ENCODE data around the gene TARS1. TPM values are rescaled to one million over a fixed set of nuclear protein-coding genes. Genes with fewer than 3 reads are reported as not detected.

TARS1 gene
- polyA plus RNA-seq, 1 donor from 2014 or later, result 88.7 TPM

- Histone ChIP-seq H3F3A (ENCODE audit: insufficient read depth, low read length, poor library complexity, severe bottlenecking) (no peaks in the 10 kb centered on the region), H3K36me3 (ENCODE audit: insufficient read depth, low read length) (no peaks in the 10 kb centered on the region), H3K4me2 (ENCODE audit: low read length) (no peak overlapping the region), H2AFZ (ENCODE audit: low read depth, low read length) (no peak overlapping the region), H3K79me2 (replicated peaks; ENCODE audit: insufficient read depth, low read length) (no peaks in the 10 kb centered on the region), H3K27ac (ENCODE audit: low read length) (no peak overlapping the region), H3K27me3 (ENCODE audit: insufficient read depth, low read depth, low read length) (no peaks in the 10 kb centered on the region), H4K20me1 (ENCODE audit: insufficient read depth) (no peaks in the 10 kb centered on the region), H3K9me3 (ENCODE audit: low read length) (no peaks in the 10 kb centered on the region), H3K9ac (ENCODE audit: low read length) (no peak overlapping the region), H3K4me3 (ENCODE audit: low read length) (no peak overlapping the region), H3K9me2 (ENCODE audit: insufficient read depth, low read length) (no peaks in the 10 kb centered on the region)
- TF ChIP-seq SMC3 (conservative IDR thresholded peaks at IDR 0.05; ENCODE audit: poor library complexity) (no peak), EP300 (conservative IDR thresholded peaks at IDR 0.05; ENCODE audit: poor library complexity, severe bottlenecking) (no peak)
- TF ChIP-seq, protein P1, sequence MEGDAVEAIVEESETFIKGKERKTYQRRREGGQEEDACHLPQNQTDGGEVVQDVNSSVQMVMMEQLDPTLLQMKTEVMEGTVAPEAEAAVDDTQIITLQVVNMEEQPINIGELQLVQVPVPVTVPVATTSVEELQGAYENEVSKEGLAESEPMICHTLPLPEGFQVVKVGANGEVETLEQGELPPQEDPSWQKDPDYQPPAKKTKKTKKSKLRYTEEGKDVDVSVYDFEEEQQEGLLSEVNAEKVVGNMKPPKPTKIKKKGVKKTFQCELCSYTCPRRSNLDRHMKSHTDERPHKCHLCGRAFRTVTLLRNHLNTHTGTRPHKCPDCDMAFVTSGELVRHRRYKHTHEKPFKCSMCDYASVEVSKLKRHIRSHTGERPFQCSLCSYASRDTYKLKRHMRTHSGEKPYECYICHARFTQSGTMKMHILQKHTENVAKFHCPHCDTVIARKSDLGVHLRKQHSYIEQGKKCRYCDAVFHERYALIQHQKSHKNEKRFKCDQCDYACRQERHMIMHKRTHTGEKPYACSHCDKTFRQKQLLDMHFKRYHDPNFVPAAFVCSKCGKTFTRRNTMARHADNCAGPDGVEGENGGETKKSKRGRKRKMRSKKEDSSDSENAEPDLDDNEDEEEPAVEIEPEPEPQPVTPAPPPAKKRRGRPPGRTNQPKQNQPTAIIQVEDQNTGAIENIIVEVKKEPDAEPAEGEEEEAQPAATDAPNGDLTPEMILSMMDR (IDR thresholded peaks at IDR 0.05; ENCODE audit: poor library complexity, severe bottlenecking), result no peak
Measured at GRCh38 chr5:33488558-33489355, 48.0 kb downstream of the TARS1 start.

DNA sequence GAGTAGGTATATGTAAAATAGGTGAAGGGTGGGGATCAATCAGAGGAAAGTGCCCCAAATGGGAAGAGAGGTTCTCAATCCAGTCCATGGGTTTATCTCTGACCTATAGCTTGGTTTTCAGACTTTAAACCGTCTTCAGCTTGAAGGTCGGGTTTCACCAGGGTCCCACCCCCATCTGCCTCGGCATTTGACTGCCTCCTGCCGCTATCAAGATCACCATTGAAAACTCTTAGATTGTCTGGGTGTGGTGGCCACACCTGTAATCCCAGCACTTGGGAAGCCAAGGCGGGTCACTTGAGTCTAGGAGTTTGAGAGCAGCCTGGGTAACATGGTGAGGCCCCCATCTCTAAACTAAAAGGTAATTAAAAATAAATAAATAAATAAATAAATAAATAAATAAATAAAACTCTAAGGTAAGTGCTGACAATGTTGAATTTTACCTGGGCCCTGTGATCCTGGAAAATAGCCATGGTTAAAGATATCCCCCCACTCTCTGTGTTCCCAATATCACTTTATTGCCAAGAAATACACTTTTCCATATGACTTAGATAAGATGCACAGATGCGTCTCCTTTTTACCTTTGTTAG lies 48.8 kb downstream of the TARS1 start:
- TF ChIP-seq EZH2 (IDR thresholded peaks at IDR 0.05; ENCODE audit: borderline replicate concordance, insufficient read depth, low read length, poor library complexity, severe bottlenecking), result no peak
- TF ChIP-seq SMC3 (conservative IDR thresholded peaks at IDR 0.05; ENCODE audit: poor library complexity), result no peak
- no peak for TF ChIP-seq TAF1 (IDR thresholded peaks at IDR 0.05; ENCODE audit: low read depth)
- no peak overlapping the region for H3K27ac ChIP-seq (ENCODE audit: low read length)
- no peak overlapping the region for H3K4me2 ChIP-seq (ENCODE audit: low read length)
- no peak overlapping the region for H3K4me3 ChIP-seq (ENCODE audit: low read length)
- H3K36me3 ChIP-seq (ENCODE audit: insufficient read depth, low read length), result no peaks in the 10 kb centered on the region
- no peaks in the 10 kb centered on the region for H3F3A ChIP-seq (ENCODE audit: insufficient read depth, low read length, poor library complexity, severe bottlenecking)
- no peak overlapping the region for H2AFZ ChIP-seq (ENCODE audit: low read depth, low read length)
- H3K27me3 ChIP-seq (ENCODE audit: insufficient read depth, low read depth, low read length), result no peaks in the 10 kb centered on the region
- no peak overlapping the region for H3K9ac ChIP-seq (ENCODE audit: low read length)
- H3K9me2 ChIP-seq (ENCODE audit: insufficient read depth, low read length), result no peaks in the 10 kb centered on the region
- no peaks in the 10 kb centered on the region for H3K9me3 ChIP-seq (ENCODE audit: low read length)
- no peaks in the 10 kb centered on the region for H4K20me1 ChIP-seq (ENCODE audit: insufficient read depth)
- no peaks in the 10 kb centered on the region for H3K79me2 ChIP-seq (replicated peaks; ENCODE audit: insufficient read depth, low read length)

GRCh38 chr5:33490071-33490665 lies 49.4 kb downstream of the TARS1 start:
- Histone ChIP-seq H4K20me1 (ENCODE audit: insufficient read depth) (no peaks in the 10 kb centered on the region), H3K79me2 (replicated peaks; ENCODE audit: insufficient read depth, low read length) (no peaks in the 10 kb centered on the region), H3K27ac (ENCODE audit: low read length) (no peak overlapping the region), H3K27me3 (ENCODE audit: insufficient read depth, low read depth, low read length) (no peaks in the 10 kb centered on the region), H3F3A (ENCODE audit: insufficient read depth, low read length, poor library complexity, severe bottlenecking) (no peaks in the 10 kb centered on the region), H3K36me3 (ENCODE audit: insufficient read depth, low read length) (no peaks in the 10 kb centered on the region), H2AFZ (ENCODE audit: low read depth, low read length) (no peak overlapping the region), H3K9me3 (ENCODE audit: low read length) (no peaks in the 10 kb centered on the region), H3K9me2 (ENCODE audit: insufficient read depth, low read length) (no peaks in the 10 kb centered on the region), H3K4me3 (ENCODE audit: low read length) (no peak overlapping the region), H3K4me2 (ENCODE audit: low read length) (no peak overlapping the region), H3K9ac (ENCODE audit: low read length) (no peak overlapping the region)
- TF ChIP-seq, protein P1 (IDR thresholded peaks at IDR 0.05; ENCODE audit: poor library complexity, severe bottlenecking), result no peak
- TF ChIP-seq REST (IDR thresholded peaks at IDR 0.05; ENCODE audit: borderline replicate concordance), result no peak

Measured in neural cell (in vitro differentiated cells).